ENCODE measurements around the gene DNAH14. TPM values are rescaled to one million over a fixed set of nuclear protein-coding genes. Genes with fewer than 3 reads are reported as not detected.
"Not testable (repeated sequence)": the region's sequence is repeated elsewhere in the genome, so short reads cannot be mapped to it uniquely, and the experiment has no call there.

DNAH14 gene
- total RNA-seq, 1 donor from 2014 or later: 3.0 TPM

- Histone ChIP-seq H3K36me3 (no peaks in the 10 kb centered on the region), H3K27ac (replicated peaks) (no peak overlapping the region), H3K27me3 (ENCODE audit: low read depth) (no peaks in the 10 kb centered on the region), H3K4me1 (no peaks in the 10 kb centered on the region), H3K4me3 (no peak overlapping the region), H3K9me3 (replicated peaks) (peaks cover 9% of the 10 kb centered on the region)
- intact Hi-C loops (cut with micrococcal nuclease): no loop called here
- no peak for DNase-seq
- no peak for TF ChIP-seq CTCF (IDR thresholded peaks at IDR 0.05; ENCODE audit: borderline replicate concordance)
Observed at GRCh38 chr1:224989615-224990014, 60.1 kb downstream of the DNAH14 start.

- H3K27ac ChIP-seq (replicated peaks); H3K4me1 ChIP-seq; H3K4me3 ChIP-seq; H3K27me3 ChIP-seq (ENCODE audit: low read depth); DNase-seq; H3K36me3 ChIP-seq; intact Hi-C loops (cut with micrococcal nuclease): not testable (repeated sequence)
- H3K9me3 ChIP-seq (replicated peaks): peaks cover 28% of the 10 kb centered on the region
Observed at GRCh38 chr1:224991550-224991949, 62.1 kb downstream of the DNAH14 start.

- Histone ChIP-seq H3K36me3 (no peaks in the 10 kb centered on the region), H3K4me1 (no peaks in the 10 kb centered on the region), H3K9me3 (replicated peaks) (peaks cover 47% of the 10 kb centered on the region), H3K27ac (replicated peaks) (no peak overlapping the region), H3K27me3 (ENCODE audit: low read depth) (no peaks in the 10 kb centered on the region), H3K4me3 (no peak overlapping the region)
- DNase-seq: no peak
- intact Hi-C loops (cut with micrococcal nuclease): no loop called here
- TF ChIP-seq CTCF (IDR thresholded peaks at IDR 0.05; ENCODE audit: borderline replicate concordance): no peak
Observed at GRCh38 chr1:224995602-224996001, 66.1 kb downstream of the DNAH14 start.

GRCh38 chr1:224996266-224996665 is 66.8 kb downstream of the DNAH14 start:
- Histone ChIP-seq H3K9me3 (replicated peaks) (peaks cover 52% of the 10 kb centered on the region), H3K27ac (replicated peaks) (no peak overlapping the region), H3K36me3 (no peaks in the 10 kb centered on the region)

GRCh38 chr1:224998185-224998584 is 68.7 kb downstream of the DNAH14 start:
- Histone ChIP-seq H3K4me3 (no peak overlapping the region), H3K36me3 (no peaks in the 10 kb centered on the region), H3K27ac (replicated peaks) (no peak overlapping the region), H3K27me3 (ENCODE audit: low read depth) (no peaks in the 10 kb centered on the region), H3K4me1 (no peaks in the 10 kb centered on the region), H3K9me3 (replicated peaks) (peaks cover 43% of the 10 kb centered on the region)
- no peak for DNase-seq
- intact Hi-C loops (cut with micrococcal nuclease): no loop called here
- no peak for TF ChIP-seq CTCF (IDR thresholded peaks at IDR 0.05; ENCODE audit: borderline replicate concordance)

More at GRCh38 chr1:224996266-224996665, 66.8 kb downstream of the DNAH14 start:
- no peaks in the 10 kb centered on the region for H3K4me1 ChIP-seq
- intact Hi-C loops (cut with micrococcal nuclease): no loop called here
- no peak for TF ChIP-seq CTCF (IDR thresholded peaks at IDR 0.05; ENCODE audit: borderline replicate concordance)
- H3K4me3 ChIP-seq: no peak overlapping the region
- DNase-seq: no peak
- H3K27me3 ChIP-seq (ENCODE audit: low read depth): no peaks in the 10 kb centered on the region

GRCh38 chr1:225004396-225004795 is 74.9 kb downstream of the DNAH14 start:
- Histone ChIP-seq H3K9me3 (replicated peaks) (peaks cover 45% of the 10 kb centered on the region), H3K4me3 (no peak overlapping the region), H3K36me3 (no peaks in the 10 kb centered on the region), H3K4me1 (no peaks in the 10 kb centered on the region), H3K27ac (replicated peaks) (no peak overlapping the region), H3K27me3 (ENCODE audit: low read depth) (no peaks in the 10 kb centered on the region)
- DNase-seq: no peak
- no peak for TF ChIP-seq CTCF (IDR thresholded peaks at IDR 0.05; ENCODE audit: borderline replicate concordance)
- intact Hi-C loops (cut with micrococcal nuclease): no loop called here

GRCh38 chr1:225006352-225006751 is 76.9 kb downstream of the DNAH14 start:
- H3K27ac ChIP-seq (replicated peaks); H3K27me3 ChIP-seq (ENCODE audit: low read depth); DNase-seq; intact Hi-C loops (cut with micrococcal nuclease); H3K4me3 ChIP-seq; H3K36me3 ChIP-seq; H3K4me1 ChIP-seq: not testable (repeated sequence)
- peaks cover 42% of the 10 kb centered on the region for H3K9me3 ChIP-seq (replicated peaks)

- H3K9me3 ChIP-seq (replicated peaks): peaks cover 45% of the 10 kb centered on the region
- H3K27me3 ChIP-seq (ENCODE audit: low read depth); H3K4me3 ChIP-seq; H3K36me3 ChIP-seq; H3K4me1 ChIP-seq; DNase-seq; H3K27ac ChIP-seq (replicated peaks); intact Hi-C loops (cut with micrococcal nuclease): not testable (repeated sequence)
Observed at GRCh38 chr1:225008050-225008449, 78.6 kb downstream of the DNAH14 start.
